Measurements from ENCODE around the gene HECTD3. TPM values are rescaled to one million over a fixed set of nuclear protein-coding genes. Genes with fewer than 3 reads are reported as not detected.
A peak's percentile ranks its signal among the peaks of the same experiment; 100 is the strongest.

The HECTD3 gene
- total RNA-seq, 3 donors from 2014 or later (not counting 1 experiment from before 2014, with no cell fraction given), result 56.6 to 67.4 (median 64.4) TPM

GRCh38 chr1:45009956-45010854 is 919 bp downstream of the HECTD3 start:
- Histone ChIP-seq H3K4me3 (ENCODE audit: low read length) (peak overlapping the region; percentile 63), H3K4me1 (ENCODE audit: control insufficient read depth, insufficient read depth, low read length) (peaks cover 39% of the 10 kb centered on the region), H3K36me3 (ENCODE audit: control insufficient read depth, insufficient read depth, low read length) (peaks cover 41% of the 10 kb centered on the region), H3K9me3 (ENCODE audit: control insufficient read depth, insufficient read depth, low read length) (no peaks in the 10 kb centered on the region), H3K27me3 (ENCODE audit: control insufficient read depth, insufficient read depth, low read length) (no peaks in the 10 kb centered on the region), H3K27ac (ENCODE audit: low read length) (peak overlapping the region; percentile 9)
- no peak for TF ChIP-seq CTCF (IDR thresholded peaks at IDR 0.05)
- intact Hi-C loops (cut with micrococcal nuclease), result loop anchor here (5.0 kb wide), 1 partner anchor 233 kb away; the partner anchor contains the start of gene RPS8
- Mint-ChIP-seq H3K9me3 (no peaks in the 10 kb centered on the region), H3K27ac (peak overlapping the region in 1 of 2 donors; percentile 97), H3K4me1 (peaks cover 43 to 62% of the 10 kb centered on the region in 2 donors), H3K36me3 (no peaks in the 10 kb centered on the region), H3K4me3 (peak overlapping the region; percentile 89), H3K27me3 (ENCODE audit: low read depth in 2 of 2) (no peaks in the 10 kb centered on the region)
- WGBS (ENCODE audit: insufficient coverage), result 30% methylated on average over 41 of the region's 41 CpGs
- ATAC-seq (no peak), DNase-seq (peak in 1 of 2 donors; percentile 56)

DNA sequence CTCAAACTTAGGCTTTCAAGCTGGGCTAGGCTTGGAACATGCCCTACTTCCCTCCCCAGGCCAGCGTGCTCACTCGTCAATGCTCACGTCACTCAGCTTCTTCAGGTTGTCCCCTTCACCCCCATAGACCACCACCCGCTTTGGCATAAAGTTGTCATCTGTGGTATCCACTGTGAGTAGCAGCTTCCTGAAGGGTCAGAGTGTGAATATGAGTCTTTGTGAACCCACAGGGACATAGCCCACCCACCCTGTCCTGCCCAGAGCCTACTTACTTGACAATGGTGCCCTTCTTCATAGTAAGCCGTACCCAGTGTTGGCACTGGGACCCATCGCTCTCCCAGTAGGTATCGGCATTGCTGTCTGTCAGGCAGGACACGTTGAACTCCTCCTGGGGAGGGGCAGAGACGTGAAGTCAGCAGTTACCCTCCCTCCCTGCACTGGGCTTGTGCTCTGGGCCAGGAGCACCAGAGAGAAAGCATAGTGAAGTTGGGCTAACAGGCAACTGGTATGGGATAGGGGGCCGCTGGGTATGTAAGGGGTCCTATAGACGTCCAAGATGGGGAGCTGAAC is 1.7 kb downstream of the HECTD3 start:
- no peaks in the 10 kb centered on the region for H3K27me3 Mint-ChIP-seq (ENCODE audit: low read depth in 2 of 2)
- H3K27ac Mint-ChIP-seq, result peak overlapping the region; percentile 61 to 97
- no peaks in the 10 kb centered on the region for H3K36me3 Mint-ChIP-seq
- no peak overlapping the region for H3K27ac ChIP-seq (ENCODE audit: low read length)
- DNase-seq (no peak), ATAC-seq (no peak)
- no peaks in the 10 kb centered on the region for H3K9me3 ChIP-seq (ENCODE audit: control insufficient read depth, insufficient read depth, low read length)
- TF ChIP-seq CTCF (IDR thresholded peaks at IDR 0.05), result no peak
- H3K4me3 Mint-ChIP-seq, result peak overlapping the region; percentile 89
- 98% methylated on average over 11 of the region's 11 CpGs for WGBS (ENCODE audit: insufficient coverage)
- H3K4me1 ChIP-seq (ENCODE audit: control insufficient read depth, insufficient read depth, low read length), result peaks cover 39% of the 10 kb centered on the region
- H3K4me1 Mint-ChIP-seq, result peaks cover 37 to 56% of the 10 kb centered on the region in 2 donors
- intact Hi-C loops (cut with micrococcal nuclease), result no loop called here
- no peaks in the 10 kb centered on the region for H3K9me3 Mint-ChIP-seq
- H3K4me3 ChIP-seq (ENCODE audit: low read length), result no peak overlapping the region
- peaks cover 49% of the 10 kb centered on the region for H3K36me3 ChIP-seq (ENCODE audit: control insufficient read depth, insufficient read depth, low read length)
- no peaks in the 10 kb centered on the region for H3K27me3 ChIP-seq (ENCODE audit: control insufficient read depth, insufficient read depth, low read length)

DNA sequence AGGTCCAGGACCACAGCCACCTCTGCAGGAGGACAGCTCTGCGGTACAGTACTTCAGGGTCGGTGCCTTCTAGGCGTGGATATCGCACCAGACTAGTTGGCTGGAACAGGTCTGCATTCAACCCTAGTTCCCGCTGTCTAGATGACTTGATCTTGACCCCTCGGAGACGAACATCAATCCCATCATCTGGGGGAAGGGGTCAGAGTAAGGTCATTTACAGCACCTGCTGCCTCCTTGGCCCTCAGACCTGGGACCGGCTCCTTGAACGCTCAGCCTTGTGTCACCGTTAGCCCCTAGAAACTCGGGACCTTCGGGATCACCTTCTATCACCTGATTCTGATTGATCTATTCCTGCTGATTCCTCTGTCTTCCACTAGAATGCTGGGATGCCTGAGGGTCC is 2.6 kb downstream of the HECTD3 start:
- H3K4me1 ChIP-seq (ENCODE audit: control insufficient read depth, insufficient read depth, low read length), result peaks cover 39% of the 10 kb centered on the region
- no peaks in the 10 kb centered on the region for H3K36me3 Mint-ChIP-seq
- H3K36me3 ChIP-seq (ENCODE audit: control insufficient read depth, insufficient read depth, low read length), result peaks cover 56% of the 10 kb centered on the region
- no peak overlapping the region for H3K27ac ChIP-seq (ENCODE audit: low read length)
- 97% methylated on average over 12 of the region's 12 CpGs for WGBS (ENCODE audit: insufficient coverage)
- H3K27me3 ChIP-seq (ENCODE audit: control insufficient read depth, insufficient read depth, low read length), result no peaks in the 10 kb centered on the region
- no peaks in the 10 kb centered on the region for H3K9me3 ChIP-seq (ENCODE audit: control insufficient read depth, insufficient read depth, low read length)
- no peak for DNase-seq
- H3K4me3 Mint-ChIP-seq, result no peak overlapping the region
- H3K9me3 Mint-ChIP-seq, result no peaks in the 10 kb centered on the region
- peaks cover 34 to 50% of the 10 kb centered on the region in 2 donors for H3K4me1 Mint-ChIP-seq
- no peak for ATAC-seq
- no peak for TF ChIP-seq CTCF (IDR thresholded peaks at IDR 0.05)
- H3K27ac Mint-ChIP-seq, result peak overlapping the region in 1 of 2 donors; percentile 97
- H3K4me3 ChIP-seq (ENCODE audit: low read length), result no peak overlapping the region
- intact Hi-C loops (cut with micrococcal nuclease), result no loop called here
- H3K27me3 Mint-ChIP-seq (ENCODE audit: low read depth in 2 of 2), result no peaks in the 10 kb centered on the region

Measured in natural killer cell (primary cell).